GM21381 (cell line): ENCODE data around the gene NBEA.

Experiments used
- ATAC-seq: cut with Tn5 transposase; IDR thresholded peaks from one replicate; pipeline ENCODE4 v1.9.1; 2021; ENCODE audit warnings: mild to moderate bottlenecking, moderate library complexity; ENCODE audit not compliant: unreplicated experiment

The NBEA gene

DNA sequence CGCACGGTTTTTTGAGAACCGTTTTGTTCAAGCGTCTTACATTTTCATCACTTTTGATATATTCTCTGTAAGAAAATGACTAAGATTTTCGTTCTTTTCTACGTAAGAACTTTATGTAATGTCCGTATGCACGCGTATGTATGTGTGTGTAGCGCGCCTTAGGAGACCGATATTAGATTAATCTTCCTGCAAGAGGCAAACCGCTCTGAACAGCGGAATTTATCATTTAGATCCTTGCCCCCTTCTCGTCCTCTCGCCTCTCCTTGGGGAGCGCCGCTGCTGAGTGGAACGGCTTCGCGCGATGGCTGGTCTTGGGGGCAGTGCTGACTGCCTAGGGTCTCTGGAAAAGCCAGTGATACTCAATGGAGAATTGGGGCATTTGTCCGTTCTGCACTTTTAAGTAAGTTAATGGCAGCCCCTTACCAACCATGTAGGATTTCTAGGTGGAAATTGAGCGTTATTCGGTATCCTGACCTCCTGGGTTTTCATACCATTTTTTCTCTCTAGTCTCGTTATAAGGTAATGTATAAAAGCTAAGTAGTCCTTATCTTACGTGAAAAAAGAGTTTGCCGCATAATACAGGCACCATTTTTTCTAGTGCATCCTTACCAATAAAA, 529.7 kb downstream of the NBEA start:
- ATAC-seq: no peak

DNA sequence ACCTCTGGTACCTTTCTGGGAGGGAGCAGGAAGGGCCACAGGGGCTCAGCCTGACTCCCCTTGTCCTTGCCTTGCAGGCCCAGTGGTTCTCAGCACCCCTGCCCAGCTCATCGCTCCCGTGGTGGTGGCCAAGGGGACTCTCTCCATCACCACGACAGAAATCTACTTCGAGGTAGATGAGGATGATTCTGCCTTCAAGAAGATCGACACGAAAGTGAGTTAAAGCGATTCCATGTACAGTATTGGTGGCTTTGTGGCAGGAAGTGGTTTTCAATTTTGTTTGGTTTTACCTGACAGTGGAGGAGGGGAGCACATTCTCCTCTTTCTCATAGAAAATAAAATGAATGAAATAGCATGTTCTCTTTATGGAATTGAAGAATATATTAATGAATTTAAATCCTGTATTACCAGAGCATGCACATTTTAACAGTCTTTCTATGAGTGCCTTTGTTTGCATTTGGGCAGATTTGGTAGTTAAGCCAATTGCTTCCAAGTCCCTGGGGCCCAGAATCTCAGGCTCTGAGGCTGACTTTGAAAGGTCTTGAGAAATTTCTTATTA, 530.3 kb downstream of the NBEA start:
- ATAC-seq: no peak

DNA sequence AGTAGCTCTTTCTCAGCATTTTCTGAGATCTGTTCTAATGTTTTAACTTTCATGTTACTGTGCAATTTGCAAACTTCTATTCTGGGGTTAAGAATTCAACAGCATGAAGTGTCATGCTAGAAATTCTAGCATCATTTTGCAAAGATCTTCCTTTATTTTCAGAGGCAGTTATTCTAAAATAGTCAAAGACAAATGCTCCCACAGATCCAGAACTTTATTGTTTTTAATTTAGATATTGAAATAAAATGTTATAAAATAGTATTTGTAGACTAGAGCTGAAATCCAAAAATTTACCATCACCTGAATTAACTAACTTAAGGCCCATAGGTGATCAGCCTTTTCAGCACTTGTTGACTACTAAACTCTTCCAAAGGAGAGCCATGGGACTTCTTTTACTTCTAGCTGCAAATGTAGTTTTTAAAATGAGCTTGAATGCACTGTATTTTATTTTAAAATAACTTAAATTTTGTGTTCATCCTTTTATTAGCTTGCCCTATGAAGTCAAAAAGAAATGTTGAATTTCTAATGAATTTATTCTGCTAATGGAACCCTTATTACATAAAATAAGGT, 531.2 kb downstream of the NBEA start:
- ATAC-seq: no peak

DNA sequence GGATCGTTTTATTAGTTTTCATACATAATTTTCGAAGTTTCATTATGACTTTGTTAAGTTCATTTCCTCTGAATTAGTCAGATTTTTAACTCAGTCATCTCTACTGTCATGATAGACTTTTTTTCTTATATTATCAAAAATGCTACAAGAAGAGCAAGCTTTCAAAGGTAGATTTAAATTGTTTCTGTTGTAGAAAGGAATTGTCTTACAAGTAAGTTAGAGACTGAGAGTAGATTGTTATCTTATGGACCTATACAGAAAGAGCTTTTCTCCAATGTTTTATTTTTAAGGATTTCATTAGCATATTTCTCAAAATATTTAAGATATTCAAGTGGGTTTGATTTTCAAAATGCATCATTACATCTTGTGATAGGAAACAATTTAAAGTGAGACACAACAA, 531.7 kb downstream of the NBEA start:
- ATAC-seq: no peak

DNA sequence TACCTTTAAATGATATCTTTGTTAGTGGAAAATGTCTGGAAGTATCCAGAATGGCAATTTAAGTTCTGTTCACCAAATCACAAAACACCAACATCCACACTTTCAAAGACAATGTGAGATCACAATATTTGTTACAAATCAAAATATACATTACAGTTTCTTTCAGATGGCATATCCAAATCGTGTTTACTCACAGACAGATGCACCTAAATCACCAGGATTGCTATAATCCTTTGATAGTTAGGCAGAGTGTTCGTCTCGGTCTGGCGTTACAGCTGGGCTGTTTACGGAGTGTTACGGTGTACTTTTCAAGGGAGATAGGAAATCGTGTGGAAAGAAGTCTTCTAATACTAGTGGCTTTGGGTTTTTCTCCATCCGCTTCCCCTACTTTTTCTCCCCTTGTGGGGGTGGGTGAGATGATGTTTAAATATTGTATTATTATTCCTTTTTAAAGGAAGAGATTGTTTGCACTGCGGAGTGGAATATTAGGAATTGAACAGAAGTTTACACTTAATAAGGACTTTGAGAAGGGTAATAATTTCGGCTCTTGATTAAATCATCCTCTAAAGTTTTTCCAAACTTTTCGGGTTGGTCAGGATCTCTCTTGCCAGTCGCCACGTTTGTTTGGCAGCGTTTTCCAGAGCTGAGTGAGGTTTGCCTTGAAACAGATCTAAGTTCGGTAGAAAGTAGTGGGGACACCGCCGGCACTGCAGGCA, 532.6 kb downstream of the NBEA start:
- ATAC-seq: no peak

DNA sequence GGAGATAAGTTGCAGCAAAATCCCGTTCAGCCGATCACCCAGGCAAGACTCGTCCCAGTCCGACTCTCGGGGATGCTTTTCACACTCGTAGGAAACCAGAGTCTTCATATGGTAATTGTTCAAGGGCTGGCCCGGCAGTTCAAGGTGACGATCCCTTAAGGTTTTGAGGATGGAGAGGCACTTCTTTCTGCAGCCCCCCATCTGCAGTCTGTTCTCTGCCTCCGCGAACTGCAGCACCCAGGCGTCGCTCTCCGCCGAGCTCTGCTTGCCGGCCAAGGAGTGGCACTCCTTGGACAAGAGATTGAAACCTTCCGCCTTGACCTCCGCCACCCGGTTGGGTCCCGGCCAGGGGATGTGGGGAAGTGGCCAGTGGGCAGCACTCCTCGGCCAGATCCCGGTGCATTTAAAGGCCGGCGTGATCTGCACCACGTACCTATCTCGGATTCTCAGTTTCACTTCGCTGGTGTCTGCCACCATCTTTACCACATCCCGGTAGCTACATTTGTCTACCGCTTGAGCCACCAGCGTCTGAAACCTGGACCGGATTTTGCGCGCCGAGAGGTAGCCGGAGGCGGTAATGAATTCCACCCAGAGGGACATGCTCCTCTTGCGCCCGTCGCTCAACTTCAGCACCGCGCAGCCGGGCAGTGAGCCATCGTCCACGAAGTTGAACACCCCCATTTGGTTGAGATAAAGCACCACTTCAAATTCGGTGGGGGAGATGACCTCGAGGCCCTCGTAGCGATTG, 533.3 kb downstream of the NBEA start:
- no peak for ATAC-seq

DNA sequence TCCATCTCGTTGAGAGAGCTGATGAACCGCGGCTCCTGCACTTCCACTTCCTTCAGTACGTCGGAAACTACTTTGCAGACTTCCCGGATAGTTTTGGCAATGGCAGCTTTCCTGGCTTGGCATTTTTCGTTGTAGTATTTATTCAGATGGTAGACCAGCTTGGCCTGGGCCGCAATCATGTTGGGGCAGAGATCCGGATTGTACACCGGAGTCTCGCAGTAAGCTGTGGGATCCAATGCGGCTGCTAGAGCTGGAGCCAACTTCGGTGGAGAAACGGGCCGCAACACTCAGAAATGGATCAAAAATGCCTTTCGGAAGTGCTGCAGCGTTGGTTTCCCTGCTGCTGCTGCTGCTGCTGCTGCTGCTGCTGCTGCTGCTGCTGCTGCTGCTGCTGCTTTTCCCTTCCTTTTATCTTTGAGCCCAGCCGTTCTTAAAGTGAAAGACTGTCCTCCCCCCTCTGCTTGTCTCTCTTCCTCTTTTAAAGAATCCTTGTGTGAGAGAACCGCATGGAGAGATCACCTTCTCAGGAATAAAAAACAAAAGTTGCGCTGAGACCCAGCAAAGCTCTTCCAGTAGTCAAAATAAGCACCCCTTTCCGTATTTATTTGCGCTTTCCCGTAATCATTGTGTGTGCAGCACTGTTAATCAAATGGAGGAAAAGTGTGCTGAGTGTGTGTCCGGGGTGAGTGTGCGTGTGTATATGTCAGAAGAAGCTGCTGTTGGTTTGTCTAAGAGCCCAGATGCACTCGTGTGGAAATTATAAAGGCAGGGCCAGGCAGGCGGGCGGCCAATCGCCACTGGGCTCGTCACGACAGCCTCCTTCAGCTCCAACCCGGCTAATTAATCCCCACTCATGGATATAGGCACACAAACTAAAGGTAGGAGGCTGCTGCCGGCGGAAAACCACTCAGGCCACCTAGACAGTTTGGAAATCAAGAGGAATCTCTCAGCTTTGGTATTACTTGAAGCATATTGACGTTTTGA, 534.2 kb downstream of the NBEA start, which contains the start of gene MAB21L1:
Gene MAB21L1, minus strand, starts transcription at position 730 of the 984 bp plus-strand sequence. Its CDS starts 551 bp downstream, at position 179.
- ATAC-seq: no peak

DNA sequence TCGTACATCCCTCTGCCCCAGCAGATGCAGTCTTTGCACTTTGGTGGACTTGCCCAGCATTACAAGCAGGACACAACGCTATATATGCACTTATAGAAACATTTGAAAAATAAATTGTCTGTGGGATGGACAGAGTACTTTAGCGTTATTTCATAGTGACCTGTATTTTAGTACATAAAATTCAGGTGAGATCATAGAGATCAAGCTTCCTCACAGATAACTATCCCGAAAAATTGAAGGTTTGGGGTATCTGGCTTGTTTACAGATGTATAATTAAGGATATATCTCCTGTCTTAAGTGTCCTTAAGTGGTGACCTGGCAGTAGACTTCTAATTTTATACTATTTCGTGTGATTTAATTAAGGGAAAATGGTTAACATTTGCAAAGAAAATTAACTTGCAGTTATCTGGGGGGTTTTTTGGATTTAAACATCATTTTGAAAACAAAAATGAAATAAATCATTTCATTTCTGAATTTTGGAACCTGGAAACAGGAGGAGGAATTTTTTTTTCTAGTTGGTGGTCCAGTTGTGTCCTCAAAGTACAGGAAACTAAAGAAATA, 535.4 kb downstream of the NBEA start:
- no peak for ATAC-seq

DNA sequence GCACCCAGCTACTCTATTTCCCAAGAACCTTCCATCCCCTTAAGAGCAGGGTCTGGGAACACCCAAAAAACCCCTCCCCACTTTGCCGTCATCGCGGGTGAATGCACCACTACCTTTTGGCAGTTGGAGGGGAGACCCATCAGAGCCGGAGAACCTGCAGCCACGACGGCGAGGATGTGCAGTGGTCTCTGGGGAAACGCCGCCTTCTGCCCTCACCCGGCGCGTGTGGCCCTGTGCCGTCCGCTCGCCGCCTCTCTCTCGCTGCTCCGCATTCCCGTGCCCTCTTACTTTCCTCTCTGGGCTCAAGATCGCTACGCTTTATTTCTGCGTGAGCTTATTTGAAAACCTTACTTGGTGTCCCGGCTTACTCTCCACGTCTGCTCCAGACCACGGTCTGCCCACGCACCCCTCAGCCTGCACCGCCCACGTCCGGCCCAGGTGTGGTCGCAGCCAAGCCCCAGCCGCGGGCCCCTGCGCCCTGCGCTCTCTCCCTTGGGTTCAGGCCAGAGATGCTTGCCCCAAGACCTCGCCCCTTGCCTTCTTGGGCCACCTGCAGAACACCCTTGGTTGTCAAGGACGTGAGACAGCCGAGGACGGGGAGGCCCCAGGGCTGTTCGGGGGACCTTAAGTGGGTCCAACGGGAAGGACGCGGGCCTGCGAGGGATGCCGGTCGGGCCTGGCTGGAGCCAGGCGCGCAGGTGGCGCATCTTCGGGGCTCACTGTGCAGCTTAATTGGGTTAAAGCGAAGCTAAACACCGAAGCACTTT, 536.4 kb downstream of the NBEA start:
- no peak for ATAC-seq

DNA sequence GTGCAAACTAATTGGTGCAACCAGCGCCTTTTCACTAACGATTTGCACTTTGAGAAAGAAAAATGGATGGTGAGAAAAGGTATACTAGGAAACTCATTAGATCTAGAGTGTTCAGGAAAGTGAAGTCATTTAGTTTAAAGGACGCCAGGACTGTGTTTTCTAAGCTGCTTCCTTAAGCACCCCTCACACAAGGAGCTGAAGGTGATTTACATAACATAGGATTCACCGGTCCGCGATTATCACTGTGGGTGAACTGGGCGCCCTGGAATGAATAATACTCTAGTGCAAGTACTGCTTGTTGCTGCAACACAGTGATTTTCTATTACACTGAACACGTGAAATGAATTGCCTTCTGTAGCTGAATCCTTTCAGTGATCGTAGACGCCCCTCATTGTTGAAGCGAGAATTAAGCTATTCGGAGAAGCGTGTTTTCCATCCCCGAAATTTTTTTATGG, 537.0 kb downstream of the NBEA start:
- no peak for ATAC-seq

DNA sequence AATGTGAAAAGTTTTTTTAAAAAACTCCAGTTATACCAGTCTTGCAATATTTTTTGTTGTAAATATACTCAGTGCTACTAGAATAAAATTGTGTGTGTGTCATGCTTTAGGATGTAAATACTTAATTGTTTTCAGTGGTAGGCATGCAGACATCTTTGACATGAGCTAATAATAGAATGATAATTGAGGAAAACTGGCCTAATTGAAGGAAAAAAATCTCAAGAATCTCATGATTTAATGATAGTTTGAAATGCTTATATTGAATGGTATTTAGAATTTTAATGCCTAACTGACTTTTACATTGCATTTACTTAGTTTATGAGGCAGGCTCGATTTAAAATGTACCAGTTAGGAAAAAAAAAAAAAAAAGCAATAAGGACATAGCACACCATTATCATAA, 537.6 kb downstream of the NBEA start:
- ATAC-seq: no peak

DNA sequence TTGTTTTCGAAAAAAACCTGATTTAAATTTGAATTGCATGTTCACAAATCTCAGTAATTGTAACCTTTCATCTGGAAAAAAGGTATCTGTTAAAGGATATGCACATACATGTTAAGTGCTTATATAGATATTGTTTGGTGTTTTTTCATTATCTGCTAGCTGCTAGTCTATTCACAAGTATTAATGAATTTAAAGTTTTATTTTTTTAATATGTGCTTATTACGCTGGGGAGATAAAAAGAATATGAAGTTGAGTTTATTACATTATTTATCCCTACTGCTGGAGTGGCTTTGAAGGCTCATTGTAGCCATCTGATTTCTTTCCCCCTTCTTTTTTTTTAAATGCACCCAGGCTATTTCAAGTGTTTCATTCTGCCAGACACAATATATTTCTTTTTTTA, 538.3 kb downstream of the NBEA start:
- ATAC-seq: no peak

DNA sequence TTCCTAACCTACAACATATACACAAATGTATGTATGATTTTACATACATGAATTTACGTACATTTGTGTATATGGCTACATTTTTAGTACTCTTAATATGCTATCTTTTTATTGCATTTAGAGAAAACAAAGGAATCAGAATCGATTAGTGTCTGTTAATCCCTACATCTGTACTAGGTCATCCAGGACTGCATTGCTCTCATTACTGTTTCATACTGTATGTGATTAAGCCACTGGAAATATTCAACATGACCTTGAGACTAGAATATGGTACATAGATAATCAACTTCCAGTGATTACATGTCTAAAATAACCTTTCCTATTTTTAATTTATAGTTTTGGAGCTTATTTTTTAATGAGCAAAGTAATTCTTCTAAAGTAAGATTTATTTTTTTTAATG, 539.7 kb downstream of the NBEA start:
- no peak for ATAC-seq

DNA sequence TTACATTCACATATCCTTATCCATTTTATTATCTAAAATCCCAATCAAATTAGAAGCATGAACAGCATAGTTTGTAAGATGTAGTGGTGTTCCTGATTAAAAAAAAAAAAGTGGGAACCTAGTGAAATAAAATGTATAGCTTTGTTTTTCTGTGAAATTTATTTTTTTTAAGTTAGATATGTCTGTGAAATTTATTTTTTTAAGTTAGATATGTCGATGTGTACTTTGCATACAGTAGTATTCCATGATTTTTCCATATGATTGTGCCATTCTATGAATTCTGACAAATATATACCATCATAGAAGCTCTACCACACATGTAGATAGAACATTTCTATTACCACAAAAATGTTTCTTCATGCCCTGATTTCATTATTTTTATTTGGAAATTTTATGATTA, 540.5 kb downstream of the NBEA start:
- no peak for ATAC-seq

DNA sequence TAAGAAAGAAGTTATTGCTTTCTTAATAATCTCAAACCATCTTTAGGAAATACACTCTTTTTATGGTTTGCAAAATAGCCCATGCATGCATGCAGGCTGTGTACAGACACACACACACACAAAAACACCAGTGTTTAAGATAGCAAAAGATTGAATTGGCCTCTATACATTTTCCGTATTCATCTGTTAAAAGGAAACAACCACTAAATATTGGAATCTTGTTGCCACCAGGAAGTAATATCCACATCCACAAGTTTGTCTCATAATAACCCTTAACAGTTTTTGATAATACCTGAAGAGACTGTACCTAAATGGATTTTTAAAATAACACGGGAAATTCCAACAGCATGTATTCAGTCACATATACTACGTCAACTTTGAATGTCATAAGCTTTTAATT, 541.7 kb downstream of the NBEA start:
- no peak for ATAC-seq

DNA sequence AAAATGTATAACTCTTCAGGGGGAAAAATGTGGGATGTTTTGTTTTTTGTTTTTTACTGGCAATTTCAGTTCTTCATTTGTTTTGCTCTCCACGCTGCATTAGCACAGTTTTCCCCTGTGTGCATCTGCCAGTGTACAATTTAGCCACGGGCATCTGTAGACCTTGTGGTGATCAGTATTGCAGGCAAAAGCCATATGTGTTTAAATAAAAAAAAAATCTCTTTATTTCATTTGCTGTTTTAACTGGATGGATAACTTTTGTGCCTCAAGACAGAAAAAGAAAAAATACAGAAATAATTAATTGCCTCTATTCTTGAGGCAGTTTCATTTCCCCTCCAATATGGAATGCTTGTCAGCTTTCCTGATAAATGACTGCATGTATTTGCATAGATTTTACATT, 542.3 kb downstream of the NBEA start:
- ATAC-seq: no peak

DNA sequence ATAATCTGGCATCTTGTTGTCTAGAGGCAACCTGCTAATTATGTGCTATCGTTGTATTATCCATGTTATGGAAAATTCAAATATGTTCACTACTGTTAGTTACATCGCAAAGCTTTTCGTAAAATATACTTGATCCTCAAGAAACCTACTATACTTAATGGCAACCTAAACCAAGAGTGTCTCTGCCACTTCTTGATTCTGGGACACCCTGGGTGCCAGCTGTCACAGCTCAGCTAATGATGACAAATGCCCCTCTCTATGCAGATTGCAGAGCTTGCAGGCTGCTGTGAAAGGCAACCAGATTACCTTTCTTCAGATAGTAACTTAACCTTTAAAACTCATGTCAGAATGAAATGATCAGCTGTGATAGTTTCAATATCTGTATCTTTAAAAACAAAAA, 543.4 kb downstream of the NBEA start:
- no peak for ATAC-seq

DNA sequence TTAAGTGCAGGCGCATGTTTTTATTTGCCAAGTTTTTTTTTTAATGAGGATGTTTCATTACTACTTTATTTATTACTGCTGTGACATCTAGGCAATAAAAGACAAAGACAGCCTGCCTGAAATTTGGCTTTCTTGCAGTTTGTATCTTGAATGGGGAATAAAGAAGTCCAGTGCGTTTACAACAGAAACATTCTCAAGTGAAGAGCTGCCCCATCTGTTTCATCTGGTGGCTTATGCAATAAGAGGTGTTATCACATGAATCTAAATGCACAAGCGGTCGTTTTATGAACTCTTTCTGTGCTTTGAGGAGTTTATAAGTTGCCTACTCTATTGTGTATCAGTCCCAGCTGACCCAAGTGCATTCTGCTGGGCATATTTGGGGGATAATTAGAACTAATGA, 547.0 kb downstream of the NBEA start:
- no peak for ATAC-seq

DNA sequence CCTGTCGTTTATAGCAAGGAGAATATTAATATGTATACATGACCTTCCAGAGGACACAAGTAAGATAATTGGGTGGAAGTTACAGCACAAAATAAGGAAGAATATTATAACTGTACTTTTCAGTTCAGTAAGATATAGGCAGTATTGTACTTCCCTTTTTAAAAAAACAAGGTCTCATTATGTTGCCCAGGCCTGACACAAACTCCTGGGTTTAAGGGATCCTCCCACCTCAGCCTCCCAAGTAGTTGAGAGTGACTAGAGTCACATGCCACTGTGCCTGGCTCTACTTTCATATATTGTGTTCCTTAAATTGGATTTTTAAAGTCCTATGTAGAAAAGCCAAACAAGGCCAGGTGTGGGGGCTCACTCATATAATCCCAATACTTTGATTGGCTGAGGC, 553.9 kb downstream of the NBEA start:
- ATAC-seq: no peak
